Measurements from ENCODE around the gene TNFSF18.

TNFSF18 gene

GRCh38 chr1:173057984-173058383, 7.2 kb upstream of the TNFSF18 start:
- POLR2A ChIA-PET: no interaction called here
- no peak for DNase-seq (ENCODE audit: extremely low spot score)
- no peak for TF ChIP-seq TARDBP (IDR thresholded peaks at IDR 0.05)
- TF ChIP-seq FOXM1 (IDR thresholded peaks at IDR 0.05; ENCODE audit: borderline replicate concordance): no peak
- no peak for TF ChIP-seq HDGF (IDR thresholded peaks at IDR 0.05; ENCODE audit: borderline replicate concordance)
- no peak for TF ChIP-seq FOXK2 (IDR thresholded peaks at IDR 0.05)
- no peak for TF ChIP-seq ZNF384 (IDR thresholded peaks at IDR 0.05)
- TF ChIP-seq SUZ12 (IDR thresholded peaks at IDR 0.05): no peak
- TF ChIP-seq ARNT (IDR thresholded peaks at IDR 0.05): no peak
- CTCF ChIA-PET: no interaction called here

GRCh38 chr1:173056365-173056764, 5.6 kb upstream of the TNFSF18 start:
- POLR2A ChIA-PET: no interaction called here
- CTCF ChIA-PET: interaction anchor here (0.6 kb wide), 1 partner anchor 199 kb away, joined by 3 read pairs; no protein-coding TSS in a partner anchor
- no peak for TF ChIP-seq SUZ12 (IDR thresholded peaks at IDR 0.05)
- TF ChIP-seq PKNOX1 (IDR thresholded peaks at IDR 0.05): no peak
- TF ChIP-seq FOXK2 (IDR thresholded peaks at IDR 0.05): no peak
- TF ChIP-seq FOXA1 (IDR thresholded peaks at IDR 0.05): no peak
- TF ChIP-seq BHLHE40 (IDR thresholded peaks at IDR 0.05; ENCODE audit: borderline replicate concordance): no peak
- no peak for TF ChIP-seq HDGF (IDR thresholded peaks at IDR 0.05; ENCODE audit: borderline replicate concordance)
- TF ChIP-seq L3MBTL2 (conservative IDR thresholded peaks at IDR 0.05): no peak
- TF ChIP-seq ELF4 (IDR thresholded peaks at IDR 0.05): no peak
- no peak for TF ChIP-seq TARDBP (IDR thresholded peaks at IDR 0.05)
- TF ChIP-seq SP1 (IDR thresholded peaks at IDR 0.05): no peak
- TF ChIP-seq LEF1 (IDR thresholded peaks at IDR 0.05; ENCODE audit: borderline replicate concordance): no peak
- no peak for TF ChIP-seq NFRKB (IDR thresholded peaks at IDR 0.05)
- TF ChIP-seq ZNF384 (IDR thresholded peaks at IDR 0.05): no peak
- DNase-seq (ENCODE audit: extremely low spot score): no peak

GRCh38 chr1:173052681-173053196, 2.0 kb upstream of the TNFSF18 start:
- no peak for DNase-seq (ENCODE audit: extremely low spot score)
- CTCF ChIA-PET: no interaction called here
- TF ChIP-seq LEF1 (IDR thresholded peaks at IDR 0.05; ENCODE audit: borderline replicate concordance): no peak
- no peak for TF ChIP-seq CTBP1 (IDR thresholded peaks at IDR 0.05; ENCODE audit: borderline replicate concordance)
- TF ChIP-seq HDGF (IDR thresholded peaks at IDR 0.05; ENCODE audit: borderline replicate concordance): no peak
- TF ChIP-seq PKNOX1 (IDR thresholded peaks at IDR 0.05): no peak
- POLR2A ChIA-PET: no interaction called here

- no peak for DNase-seq (ENCODE audit: extremely low spot score)
- CTCF ChIA-PET: no interaction called here
- POLR2A ChIA-PET: no interaction called here
- TF ChIP-seq FOXA1 (IDR thresholded peaks at IDR 0.05): no peak
- TF ChIP-seq BHLHE40 (IDR thresholded peaks at IDR 0.05; ENCODE audit: borderline replicate concordance): no peak
- TF ChIP-seq LEF1 (IDR thresholded peaks at IDR 0.05; ENCODE audit: borderline replicate concordance): no peak
- TF ChIP-seq NFRKB (IDR thresholded peaks at IDR 0.05): no peak
- no peak for TF ChIP-seq FOXM1 (IDR thresholded peaks at IDR 0.05; ENCODE audit: borderline replicate concordance)
- TF ChIP-seq L3MBTL2 (conservative IDR thresholded peaks at IDR 0.05): no peak
- no peak for TF ChIP-seq PKNOX1 (IDR thresholded peaks at IDR 0.05)
- TF ChIP-seq ZNF384 (IDR thresholded peaks at IDR 0.05): no peak
- TF ChIP-seq SP1 (IDR thresholded peaks at IDR 0.05): no peak
- TF ChIP-seq CTBP1 (IDR thresholded peaks at IDR 0.05; ENCODE audit: borderline replicate concordance): no peak
- no peak for TF ChIP-seq FOXK2 (IDR thresholded peaks at IDR 0.05)
- no peak for TF ChIP-seq HDGF (IDR thresholded peaks at IDR 0.05; ENCODE audit: borderline replicate concordance)
Observed at GRCh38 chr1:173049322-173049633, 1.5 kb downstream of the TNFSF18 start.

- TF ChIP-seq CTBP1 (IDR thresholded peaks at IDR 0.05; ENCODE audit: borderline replicate concordance): no peak
- no peak for TF ChIP-seq FOXM1 (IDR thresholded peaks at IDR 0.05; ENCODE audit: borderline replicate concordance)
- TF ChIP-seq L3MBTL2 (conservative IDR thresholded peaks at IDR 0.05): no peak
- TF ChIP-seq PKNOX1 (IDR thresholded peaks at IDR 0.05): no peak
- no peak for TF ChIP-seq BHLHE40 (IDR thresholded peaks at IDR 0.05; ENCODE audit: borderline replicate concordance)
- no peak for TF ChIP-seq LEF1 (IDR thresholded peaks at IDR 0.05; ENCODE audit: borderline replicate concordance)
- no peak for TF ChIP-seq ELF4 (IDR thresholded peaks at IDR 0.05)
- no peak for TF ChIP-seq HDGF (IDR thresholded peaks at IDR 0.05; ENCODE audit: borderline replicate concordance)
- no peak for TF ChIP-seq ARNT (IDR thresholded peaks at IDR 0.05)
- no peak for TF ChIP-seq SUZ12 (IDR thresholded peaks at IDR 0.05)
- TF ChIP-seq FOXK2 (IDR thresholded peaks at IDR 0.05): no peak
- no peak for TF ChIP-seq SP1 (IDR thresholded peaks at IDR 0.05)
- no peak for TF ChIP-seq NFRKB (IDR thresholded peaks at IDR 0.05)
- TF ChIP-seq FOXA1 (IDR thresholded peaks at IDR 0.05): no peak
- TF ChIP-seq TARDBP (IDR thresholded peaks at IDR 0.05): no peak
- no peak for TF ChIP-seq ZNF384 (IDR thresholded peaks at IDR 0.05)
- no peak for DNase-seq (ENCODE audit: extremely low spot score)
- ChIA-PET CTCF (no interaction called here), POLR2A (no interaction called here)
Observed at GRCh38 chr1:173048621-173049321, 2.0 kb downstream of the TNFSF18 start.

GRCh38 chr1:173044656-173045055, 6.1 kb downstream of the TNFSF18 start:
- POLR2A ChIA-PET: no interaction called here
- DNase-seq (ENCODE audit: extremely low spot score): no peak
- CTCF ChIA-PET: no interaction called here
- TF ChIP-seq NFRKB (IDR thresholded peaks at IDR 0.05): no peak
- no peak for TF ChIP-seq CTBP1 (IDR thresholded peaks at IDR 0.05; ENCODE audit: borderline replicate concordance)
- TF ChIP-seq FOXM1 (IDR thresholded peaks at IDR 0.05; ENCODE audit: borderline replicate concordance): no peak
- TF ChIP-seq ARNT (IDR thresholded peaks at IDR 0.05): no peak
- no peak for TF ChIP-seq BHLHE40 (IDR thresholded peaks at IDR 0.05; ENCODE audit: borderline replicate concordance)
- no peak for TF ChIP-seq FOXK2 (IDR thresholded peaks at IDR 0.05)
- no peak for TF ChIP-seq HDGF (IDR thresholded peaks at IDR 0.05; ENCODE audit: borderline replicate concordance)
- no peak for TF ChIP-seq SP1 (IDR thresholded peaks at IDR 0.05)
- no peak for TF ChIP-seq TARDBP (IDR thresholded peaks at IDR 0.05)
- TF ChIP-seq FOXA1 (IDR thresholded peaks at IDR 0.05): no peak
- no peak for TF ChIP-seq ZNF384 (IDR thresholded peaks at IDR 0.05)
- no peak for TF ChIP-seq L3MBTL2 (conservative IDR thresholded peaks at IDR 0.05)
- TF ChIP-seq ELF4 (IDR thresholded peaks at IDR 0.05): no peak
- TF ChIP-seq PKNOX1 (IDR thresholded peaks at IDR 0.05): no peak
- TF ChIP-seq LEF1 (IDR thresholded peaks at IDR 0.05; ENCODE audit: borderline replicate concordance): no peak
- no peak for TF ChIP-seq SUZ12 (IDR thresholded peaks at IDR 0.05)
